Left ventricle myocardium inferior (tissue), 1 donor: Measurements from ENCODE around the gene IRGC. TPM values are rescaled to one million over a fixed set of nuclear protein-coding genes. Genes with fewer than 3 reads are reported as not detected.

Experiments used
- DNase-seq: peaks from one replicate; pipeline ENCODE4 v3.0.0-alpha.2; 2020
- H3K27ac ChIP-seq: fragments of 200-600 bp; replicated peaks from 2 replicates; pipeline ENCODE4 v1.8.0; 2021
- H3K27me3 ChIP-seq: fragments of 200-600 bp; 2 replicates; pipeline ENCODE4 v1.8.0; 2021; ENCODE audit warnings: low read depth
- H3K36me3 ChIP-seq: fragments of 200-600 bp; 2 replicates; pipeline ENCODE4 v1.8.0; 2021
- H3K4me1 ChIP-seq: fragments of 200-600 bp; 2 replicates; pipeline ENCODE4 v1.8.0; 2021
- H3K4me3 ChIP-seq: fragments of 200-600 bp; 2 replicates; pipeline ENCODE4 v1.8.0; 2021; ENCODE audit warnings: mild to moderate bottlenecking, moderate library complexity
- H3K9me3 ChIP-seq: fragments of 200-600 bp; replicated peaks from 2 replicates; pipeline ENCODE4 v1.8.0; 2021
- intact Hi-C: fragments of 100-400 bp; cut with micrococcal nuclease; formaldehyde crosslinking; loops from one replicate; pipeline ENCODE4 v1.11.0; 2022
- total RNA-seq: library from RNA; stranded (reverse); fragmentation: NEBNext Ultra II Directional; extraction: Animal tissue kit (Norgen Biotek cat#: 25700); gene quantifications from one replicate; pipeline ENCODE4 v1.2.1, GENCODE V29; 2021
- TF ChIP-seq, protein P1 (sequence below): fragments of 200-600 bp; IDR thresholded peaks from 2 replicates; pipeline ENCODE4 v1.8.0; 2021; ENCODE audit warnings: antibody characterized with exemption, mild to moderate bottlenecking, borderline replicate concordance
- donor health status: DM: no; HTN: yes; CAD: no; lungs with severe emphysema.

The IRGC gene
- total RNA-seq, 1 donor from 2014 or later, result not detected

DNA sequence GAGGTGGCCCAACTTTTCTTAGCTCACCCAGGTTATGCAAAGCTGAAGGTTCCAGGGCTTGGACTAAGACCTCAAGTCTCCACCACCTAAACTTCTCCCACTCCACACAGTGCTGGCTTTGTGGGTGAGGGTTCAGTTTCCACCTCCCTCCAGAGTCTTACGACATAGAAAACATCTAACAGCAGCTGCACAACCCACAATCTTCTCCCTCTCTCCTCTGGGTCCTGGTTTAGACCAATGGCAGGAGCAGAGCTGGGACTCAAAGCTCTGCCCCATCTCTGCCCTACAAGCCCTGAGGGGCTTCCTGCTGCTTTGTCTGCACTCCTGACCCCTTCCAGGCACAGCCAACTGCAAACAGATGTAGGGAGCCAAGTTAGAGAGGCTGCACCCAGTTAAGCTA is 16.0 kb downstream of the IRGC start:
- H3K9me3 ChIP-seq, result no peaks in the 10 kb centered on the region
- TF ChIP-seq, protein P1, sequence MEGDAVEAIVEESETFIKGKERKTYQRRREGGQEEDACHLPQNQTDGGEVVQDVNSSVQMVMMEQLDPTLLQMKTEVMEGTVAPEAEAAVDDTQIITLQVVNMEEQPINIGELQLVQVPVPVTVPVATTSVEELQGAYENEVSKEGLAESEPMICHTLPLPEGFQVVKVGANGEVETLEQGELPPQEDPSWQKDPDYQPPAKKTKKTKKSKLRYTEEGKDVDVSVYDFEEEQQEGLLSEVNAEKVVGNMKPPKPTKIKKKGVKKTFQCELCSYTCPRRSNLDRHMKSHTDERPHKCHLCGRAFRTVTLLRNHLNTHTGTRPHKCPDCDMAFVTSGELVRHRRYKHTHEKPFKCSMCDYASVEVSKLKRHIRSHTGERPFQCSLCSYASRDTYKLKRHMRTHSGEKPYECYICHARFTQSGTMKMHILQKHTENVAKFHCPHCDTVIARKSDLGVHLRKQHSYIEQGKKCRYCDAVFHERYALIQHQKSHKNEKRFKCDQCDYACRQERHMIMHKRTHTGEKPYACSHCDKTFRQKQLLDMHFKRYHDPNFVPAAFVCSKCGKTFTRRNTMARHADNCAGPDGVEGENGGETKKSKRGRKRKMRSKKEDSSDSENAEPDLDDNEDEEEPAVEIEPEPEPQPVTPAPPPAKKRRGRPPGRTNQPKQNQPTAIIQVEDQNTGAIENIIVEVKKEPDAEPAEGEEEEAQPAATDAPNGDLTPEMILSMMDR, result no peak
- peaks cover 7% of the 10 kb centered on the region for H3K4me1 ChIP-seq
- no peak for DNase-seq
- H3K4me3 ChIP-seq, result no peak overlapping the region
- no peaks in the 10 kb centered on the region for H3K27me3 ChIP-seq
- intact Hi-C loops, result no loop called here
- H3K36me3 ChIP-seq, result peaks cover 82% of the 10 kb centered on the region
- H3K27ac ChIP-seq, result no peak overlapping the region

DNA sequence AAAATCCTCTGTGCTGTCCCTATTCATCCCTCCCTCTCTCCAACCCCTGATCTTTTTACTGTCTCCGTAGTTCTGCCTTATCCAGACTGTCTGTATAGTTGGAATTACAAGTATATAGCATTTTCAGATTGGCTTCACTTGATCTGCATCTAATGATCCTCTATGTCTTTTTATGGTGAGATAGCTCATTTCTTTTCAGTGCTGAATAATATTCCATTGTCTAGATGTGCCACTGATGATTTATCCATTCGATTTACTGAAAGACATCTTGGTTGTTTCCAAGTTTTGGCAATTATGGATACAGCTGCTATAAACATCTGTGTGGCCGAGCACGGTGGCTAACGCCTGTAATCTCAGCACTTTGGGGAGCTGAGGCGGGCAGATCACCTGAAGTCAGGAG is 19.1 kb downstream of the IRGC start:
- peaks cover 98% of the 10 kb centered on the region for H3K36me3 ChIP-seq
- intact Hi-C loops, result no loop called here
- no peak overlapping the region for H3K4me3 ChIP-seq
- peaks cover 13% of the 10 kb centered on the region for H3K4me1 ChIP-seq
- no peak overlapping the region for H3K27ac ChIP-seq
- DNase-seq, result no peak
- no peaks in the 10 kb centered on the region for H3K27me3 ChIP-seq
- TF ChIP-seq, protein P1, result no peak
- no peaks in the 10 kb centered on the region for H3K9me3 ChIP-seq

DNA sequence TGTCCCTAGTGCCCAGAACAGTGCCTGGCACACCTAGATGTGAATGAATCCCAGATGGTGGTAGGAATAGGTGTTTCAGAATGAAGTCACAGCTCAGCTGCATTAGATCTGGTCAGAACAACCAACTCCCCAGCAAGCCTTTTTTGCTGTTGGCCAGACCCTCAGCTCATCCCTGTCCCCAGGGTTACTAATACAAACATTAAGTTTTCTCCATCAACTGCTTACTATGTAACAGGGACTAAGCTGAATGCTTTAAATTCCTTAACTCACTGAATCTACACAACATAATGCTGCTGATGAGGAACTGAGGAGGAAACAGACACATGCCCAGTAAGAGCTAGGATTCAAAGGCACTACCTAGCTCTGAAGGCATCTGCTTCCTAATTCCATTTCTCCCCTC is 20.1 kb downstream of the IRGC start:
- Histone ChIP-seq H3K36me3 (peaks cover 99% of the 10 kb centered on the region), H3K27ac (no peak overlapping the region), H3K4me3 (no peak overlapping the region), H3K9me3 (no peaks in the 10 kb centered on the region), H3K4me1 (peaks cover 17% of the 10 kb centered on the region), H3K27me3 (no peaks in the 10 kb centered on the region)
- DNase-seq, result no peak
- TF ChIP-seq, protein P1, result no peak
- intact Hi-C loops, result no loop called here

DNA sequence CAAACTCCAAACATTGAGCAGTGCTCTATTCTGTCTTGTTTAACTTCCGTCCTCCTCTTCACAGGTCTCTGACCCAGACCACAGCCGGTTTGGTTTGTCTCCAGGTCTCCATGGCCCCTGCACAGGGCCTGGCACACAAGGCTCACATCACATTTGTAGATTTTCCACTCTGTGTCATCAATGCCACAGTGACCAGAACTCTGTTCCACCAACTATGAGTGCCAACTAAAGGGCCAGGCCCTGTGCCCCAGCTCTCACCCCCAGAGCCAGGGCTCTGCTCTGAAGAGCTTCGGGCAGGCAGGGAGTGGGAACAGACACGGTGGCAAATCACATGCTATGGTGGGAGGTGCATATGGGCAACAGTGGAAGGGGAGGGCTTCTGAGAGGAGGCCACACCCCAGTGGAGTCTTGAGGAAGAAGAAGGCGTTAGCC is 22.9 kb downstream of the IRGC start:
- H3K4me1 ChIP-seq, result peaks cover 28% of the 10 kb centered on the region
- peak overlapping the region; percentile 22 for H3K27ac ChIP-seq
- TF ChIP-seq, protein P1, result no peak
- H3K27me3 ChIP-seq, result no peaks in the 10 kb centered on the region
- H3K9me3 ChIP-seq, result no peaks in the 10 kb centered on the region
- H3K4me3 ChIP-seq, result no peak overlapping the region
- DNase-seq, result no peak
- H3K36me3 ChIP-seq, result peaks cover 95% of the 10 kb centered on the region
- intact Hi-C loops, result no loop called here

DNA sequence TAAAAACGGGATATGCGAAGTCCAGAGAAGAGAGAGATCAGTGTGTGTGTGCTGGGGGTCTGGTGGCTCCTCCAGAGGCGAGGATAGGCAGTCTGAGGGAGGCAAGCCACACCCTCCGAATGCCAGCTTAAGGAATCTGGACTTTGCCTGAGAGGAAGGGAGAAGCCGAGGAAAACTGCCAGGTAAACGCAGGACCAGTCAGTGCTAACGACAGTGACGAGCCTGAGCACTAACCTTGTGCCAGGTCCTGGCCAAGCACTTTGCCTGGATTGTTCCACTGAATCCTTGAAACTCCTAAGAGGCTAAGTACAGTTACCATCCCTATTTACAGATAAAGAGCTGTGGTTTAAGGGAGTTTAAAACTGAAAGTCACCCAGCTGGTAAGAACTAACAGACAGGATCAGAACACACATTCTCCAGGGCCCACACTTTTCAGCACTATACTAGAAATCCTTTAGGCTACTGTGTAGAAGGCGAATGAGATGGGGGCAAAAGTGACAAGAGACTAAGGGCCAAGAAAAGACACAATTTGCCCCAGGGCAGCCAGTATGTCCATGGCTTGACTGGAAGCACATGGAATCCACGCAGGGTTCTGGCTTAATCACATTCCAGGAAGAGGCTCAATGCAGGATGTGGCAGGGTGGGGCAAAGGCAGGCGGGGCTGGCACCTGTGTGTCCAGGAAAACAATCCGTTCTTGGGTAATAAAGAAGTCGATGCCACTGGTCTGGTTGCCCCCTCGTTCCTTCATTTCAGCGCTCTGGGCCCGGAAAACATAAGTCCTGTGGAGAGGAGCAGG is 23.8 kb downstream of the IRGC start:
- Histone ChIP-seq H3K36me3 (peaks cover 92% of the 10 kb centered on the region), H3K4me1 (peaks cover 28% of the 10 kb centered on the region), H3K4me3 (no peak overlapping the region), H3K27ac (peak overlapping the region; percentile 22), H3K9me3 (no peaks in the 10 kb centered on the region), H3K27me3 (no peaks in the 10 kb centered on the region)
- TF ChIP-seq, protein P1, result no peak
- intact Hi-C loops, result no loop called here
- no peak for DNase-seq
